Tibial nerve (tissue), 4 donors: ENCODE measurements around the gene ADAMTS17.

ENCODE experiments used
- CTCF ChIP-seq, 5 experiments: fragments of 200-600 bp in 3 of 5; fragments of 450-650 bp in 2 of 5; sonication (generic) in 3 of 5; IDR thresholded peaks; one replicate each; pipeline ENCODE4 v1.5.1; 2016 to 2019; ENCODE audit warnings: antibody characterized with exemption in 5 of 5, mild to moderate bottlenecking in 3 of 5, moderate library complexity in 2 of 5
- EP300 ChIP-seq, 2 donors: sonication (generic); formaldehyde crosslinking; IDR thresholded peaks; one replicate each; pipeline ENCODE4 v1.6.1; 2017; ENCODE audit warnings: antibody characterized with exemption in 2 of 2, mild to moderate bottlenecking in 1 of 2
- POLR2A ChIP-seq, 2 donors: fragments of 450-650 bp; IDR thresholded peaks; one replicate each; pipeline ENCODE4 v1.6.1; 2017; ENCODE audit warnings: antibody characterized with exemption in 2 of 2, mild to moderate bottlenecking in 2 of 2, moderate library complexity in 2 of 2

GRCh38 chr15:100207053-100207452 is 134.7 kb downstream of the ADAMTS17 start:
- no peak for TF ChIP-seq POLR2A (IDR thresholded peaks at IDR 0.05)
- no peak for TF ChIP-seq CTCF (IDR thresholded peaks at IDR 0.05)
- TF ChIP-seq EP300 (IDR thresholded peaks at IDR 0.05), result no peak
